Measurements from ENCODE around the gene PHLPP1.

PHLPP1 gene

GRCh38 chr18:62987859-62988258 is 272.5 kb downstream of the PHLPP1 start:
- no peak for DNase-seq

- DNase-seq = no peak
Observed at GRCh38 chr18:62988471-62988870, 273.1 kb downstream of the PHLPP1 start.

GRCh38 chr18:62989195-62989594 is 273.9 kb downstream of the PHLPP1 start:
- DNase-seq = no peak

GRCh38 chr18:62990653-62991052 is 275.3 kb downstream of the PHLPP1 start:
- DNase-seq = no peak

GRCh38 chr18:62991389-62991788 is 276.0 kb downstream of the PHLPP1 start:
- DNase-seq = no peak

GRCh38 chr18:62991959-62992358 is 276.6 kb downstream of the PHLPP1 start:
- DNase-seq = no peak

GRCh38 chr18:62992877-62993365 is 277.6 kb downstream of the PHLPP1 start:
- no peak for DNase-seq

- DNase-seq = no peak
Observed at GRCh38 chr18:62996566-62996965, 281.2 kb downstream of the PHLPP1 start.

- no peak for DNase-seq
Observed at GRCh38 chr18:62997076-62997475, 281.7 kb downstream of the PHLPP1 start.

- no peak for DNase-seq
Observed at GRCh38 chr18:62998443-62998842, 283.1 kb downstream of the PHLPP1 start.

GRCh38 chr18:62999392-62999791 is 284.1 kb downstream of the PHLPP1 start:
- no peak for DNase-seq

- no peak for DNase-seq
Observed at GRCh38 chr18:62999921-63000320, 284.6 kb downstream of the PHLPP1 start.

GRCh38 chr18:63000839-63001238 is 285.5 kb downstream of the PHLPP1 start:
- no peak for DNase-seq

- DNase-seq = no peak
Observed at GRCh38 chr18:63001861-63002260, 286.5 kb downstream of the PHLPP1 start.

GRCh38 chr18:63002305-63002704 is 287.0 kb downstream of the PHLPP1 start:
- DNase-seq = no peak

GRCh38 chr18:63002803-63003445 is 287.6 kb downstream of the PHLPP1 start:
- DNase-seq = no peak

GRCh38 chr18:63003899-63004298 is 288.6 kb downstream of the PHLPP1 start:
- DNase-seq = no peak

- no peak for DNase-seq
Observed at GRCh38 chr18:63004466-63005089, 289.2 kb downstream of the PHLPP1 start.

- no peak for DNase-seq
Observed at GRCh38 chr18:63005306-63005705, 290.0 kb downstream of the PHLPP1 start.

- DNase-seq = no peak
Observed at GRCh38 chr18:63007231-63007630, 291.9 kb downstream of the PHLPP1 start.

GRCh38 chr18:63016270-63016669 is 300.9 kb downstream of the PHLPP1 start:
- DNase-seq = peak in 4 of 5 experiments; percentile 8 to 57 (median 29)

GRCh38 chr18:63017076-63017475 is 301.7 kb downstream of the PHLPP1 start:
- no peak for DNase-seq

- DNase-seq = no peak
Observed at GRCh38 chr18:63017977-63018376, 302.6 kb downstream of the PHLPP1 start.

GRCh38 chr18:63022429-63023022 is 307.2 kb downstream of the PHLPP1 start:
- peak in 1 of 5 experiments; percentile 8 for DNase-seq

Data from T-helper 2 cell (primary cell).